Hepatocyte (in vitro differentiated cells): Measurements from ENCODE around the gene DIAPH3. TPM values are rescaled to one million over a fixed set of nuclear protein-coding genes. Genes with fewer than 3 reads are reported as not detected.

ENCODE experiments used
- DNase-seq: peaks from one replicate; pipeline ENCODE4 v3.0.0-alpha.2; 2016; ENCODE audit warnings: low spot score
- H2AFZ ChIP-seq: fragments of 200-600 bp; sonication (generic); 2 replicates; pipeline ENCODE4 v1.6.0; 2016; ENCODE audit warnings: antibody characterized with exemption, mild to moderate bottlenecking
- H3K27ac ChIP-seq: fragments of 200-600 bp; sonication (generic); 2 replicates; pipeline ENCODE4 v1.5.1; 2016; ENCODE audit warnings: mild to moderate bottlenecking
- H3K27me3 ChIP-seq: fragments of 200-600 bp; sonication (generic); 2 replicates; pipeline ENCODE4 v1.6.1; 2016
- H3K36me3 ChIP-seq: fragments of 200-600 bp; sonication (generic); replicated peaks from 2 replicates; pipeline ENCODE4 v1.5.1; 2016; ENCODE audit warnings: low read depth; ENCODE audit not compliant: insufficient read depth
- H3K4me1 ChIP-seq: fragments of 200-600 bp; sonication (generic); 2 replicates; pipeline ENCODE4 v1.5.1; 2016; ENCODE audit warnings: mild to moderate bottlenecking, moderate library complexity; ENCODE audit not compliant: insufficient read depth
- H3K4me2 ChIP-seq: fragments of 200-600 bp; sonication (generic); 2 replicates; pipeline ENCODE4 v1.6.0; 2016
- H3K4me3 ChIP-seq: fragments of 200-600 bp; sonication (generic); 2 replicates; pipeline ENCODE4 v1.5.1; 2016; ENCODE audit warnings: mild to moderate bottlenecking
- H3K79me2 ChIP-seq: fragments of 200-600 bp; sonication (generic); 2 replicates; pipeline ENCODE4 v1.6.0; 2017; ENCODE audit warnings: mild to moderate bottlenecking
- H3K9me2 ChIP-seq: fragments of 200-600 bp; sonication (generic); replicated peaks from 2 replicates; pipeline ENCODE4 v1.6.0; 2017; ENCODE audit warnings: mild to moderate bottlenecking; ENCODE audit not compliant: insufficient read depth
- H3K9me3 ChIP-seq: fragments of 200-600 bp; sonication (generic); 2 replicates; pipeline ENCODE4 v1.5.1; 2016; ENCODE audit warnings: low read depth, mild to moderate bottlenecking
- H4K20me1 ChIP-seq: fragments of 200-600 bp; sonication (generic); 2 replicates; pipeline ENCODE4 v1.6.0; 2016; ENCODE audit warnings: mild to moderate bottlenecking; ENCODE audit not compliant: insufficient read depth, poor library complexity, severe bottlenecking
- EZH2 ChIP-seq: fragments of 200-600 bp; sonication (generic); IDR thresholded peaks from 2 replicates; pipeline ENCODE4 v1.6.1; 2016; ENCODE audit warnings: antibody characterized with exemption, mild to moderate bottlenecking, borderline replicate concordance
- EZH2phosphoT487 ChIP-seq: fragments of 200-600 bp; sonication (generic); IDR thresholded peaks from one replicate; pipeline ENCODE4 v1.6.1; 2018; ENCODE audit warnings: antibody characterized with exemption, mild to moderate bottlenecking, low read depth, moderate library complexity; ENCODE audit not compliant: unreplicated experiment, severe bottlenecking
- WGBS: methylation state at CpG from one replicate; pipeline ENCODE4 v1.1.6; 2016; ENCODE audit warnings: low lambda C conversion rate; ENCODE audit errors: missing lambda C conversion rate; 5-methylcytosine and 5-hydroxymethylcytosine counted together
- polyA plus RNA-seq: library from polyadenylated mRNA; unstranded; fragments of >200 nt; fragmentation: Nextera tagmentation; extraction: Ambion mirVana; gene quantifications from 2 replicates; pipeline ENCODE4 v1.2.1, GENCODE V29; 2016
- total RNA-seq: library from RNA; depleted of rRNA; stranded (reverse); fragments of >200 nt; gene quantifications from 2 replicates; pipeline ENCODE4 v1.2.3, GENCODE V29; 2014
- TF ChIP-seq, protein P1 (sequence below): fragments of 200-600 bp; sonication (generic); IDR thresholded peaks from 2 replicates; pipeline ENCODE4 v1.5.1; 2016; ENCODE audit warnings: antibody characterized with exemption, mild to moderate bottlenecking; ENCODE audit not compliant: poor library complexity

The DIAPH3 gene
- total and polyA plus RNA-seq, 2 experiments from 2014 or later = 4.7 to 7.9 TPM

GRCh38 chr13:59978862-59979261 lies 184.9 kb downstream of the DIAPH3 start:
- H3K79me2 ChIP-seq = no peaks in the 10 kb centered on the region
- H3K36me3 ChIP-seq = no peaks in the 10 kb centered on the region
- no peaks in the 10 kb centered on the region for H3K27me3 ChIP-seq
- H3K27ac ChIP-seq = no peak overlapping the region
- no peak for TF ChIP-seq EZH2
- TF ChIP-seq, protein P1, sequence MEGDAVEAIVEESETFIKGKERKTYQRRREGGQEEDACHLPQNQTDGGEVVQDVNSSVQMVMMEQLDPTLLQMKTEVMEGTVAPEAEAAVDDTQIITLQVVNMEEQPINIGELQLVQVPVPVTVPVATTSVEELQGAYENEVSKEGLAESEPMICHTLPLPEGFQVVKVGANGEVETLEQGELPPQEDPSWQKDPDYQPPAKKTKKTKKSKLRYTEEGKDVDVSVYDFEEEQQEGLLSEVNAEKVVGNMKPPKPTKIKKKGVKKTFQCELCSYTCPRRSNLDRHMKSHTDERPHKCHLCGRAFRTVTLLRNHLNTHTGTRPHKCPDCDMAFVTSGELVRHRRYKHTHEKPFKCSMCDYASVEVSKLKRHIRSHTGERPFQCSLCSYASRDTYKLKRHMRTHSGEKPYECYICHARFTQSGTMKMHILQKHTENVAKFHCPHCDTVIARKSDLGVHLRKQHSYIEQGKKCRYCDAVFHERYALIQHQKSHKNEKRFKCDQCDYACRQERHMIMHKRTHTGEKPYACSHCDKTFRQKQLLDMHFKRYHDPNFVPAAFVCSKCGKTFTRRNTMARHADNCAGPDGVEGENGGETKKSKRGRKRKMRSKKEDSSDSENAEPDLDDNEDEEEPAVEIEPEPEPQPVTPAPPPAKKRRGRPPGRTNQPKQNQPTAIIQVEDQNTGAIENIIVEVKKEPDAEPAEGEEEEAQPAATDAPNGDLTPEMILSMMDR = no peak
- no peak for TF ChIP-seq EZH2phosphoT487
- H3K4me1 ChIP-seq = no peaks in the 10 kb centered on the region
- H3K9me3 ChIP-seq = no peaks in the 10 kb centered on the region
- no peaks in the 10 kb centered on the region for H4K20me1 ChIP-seq
- no peak for DNase-seq
- H3K9me2 ChIP-seq = no peaks in the 10 kb centered on the region
- no peak overlapping the region for H3K4me2 ChIP-seq
- no peak overlapping the region for H3K4me3 ChIP-seq
- no peak overlapping the region for H2AFZ ChIP-seq

- TF ChIP-seq EZH2 = no peak
- no peak for TF ChIP-seq EZH2phosphoT487
- TF ChIP-seq, protein P1 = no peak
- WGBS = 89% methylated on average over 3 of the region's 3 CpGs
- Histone ChIP-seq H3K79me2 (no peaks in the 10 kb centered on the region), H3K27ac (no peak overlapping the region), H3K4me1 (no peaks in the 10 kb centered on the region), H3K9me2 (no peaks in the 10 kb centered on the region), H4K20me1 (no peaks in the 10 kb centered on the region), H3K36me3 (no peaks in the 10 kb centered on the region), H3K27me3 (no peaks in the 10 kb centered on the region), H3K4me3 (no peak overlapping the region), H3K4me2 (no peak overlapping the region), H2AFZ (no peak overlapping the region), H3K9me3 (no peaks in the 10 kb centered on the region)
- DNase-seq = no peak
Measured at GRCh38 chr13:59976856-59977255, 186.9 kb downstream of the DIAPH3 start.

GRCh38 chr13:59975807-59976435 lies 187.8 kb downstream of the DIAPH3 start:
- TF ChIP-seq, protein P1 = no peak
- TF ChIP-seq EZH2 (no peak), EZH2phosphoT487 (no peak)
- Histone ChIP-seq H3K4me3 (no peak overlapping the region), H3K27ac (no peak overlapping the region), H3K4me2 (no peak overlapping the region), H3K9me2 (no peaks in the 10 kb centered on the region), H3K36me3 (no peaks in the 10 kb centered on the region), H2AFZ (no peak overlapping the region), H3K27me3 (no peaks in the 10 kb centered on the region), H3K9me3 (no peaks in the 10 kb centered on the region), H3K4me1 (no peaks in the 10 kb centered on the region), H4K20me1 (no peaks in the 10 kb centered on the region), H3K79me2 (no peaks in the 10 kb centered on the region)
- no peak for DNase-seq
- WGBS = 83% methylated on average over 6 of the region's 6 CpGs

- DNase-seq = no peak
- TF ChIP-seq EZH2phosphoT487 = no peak
- TF ChIP-seq EZH2 = no peak
- TF ChIP-seq, protein P1 = no peak
- H3K4me1 ChIP-seq = no peaks in the 10 kb centered on the region
- no peak overlapping the region for H3K27ac ChIP-seq
- 89% methylated on average over 3 of the region's 3 CpGs for WGBS
- no peak overlapping the region for H3K4me3 ChIP-seq
- H3K79me2 ChIP-seq = no peaks in the 10 kb centered on the region
- no peak overlapping the region for H3K4me2 ChIP-seq
- no peaks in the 10 kb centered on the region for H3K36me3 ChIP-seq
- H3K9me3 ChIP-seq = no peaks in the 10 kb centered on the region
- no peaks in the 10 kb centered on the region for H3K9me2 ChIP-seq
- no peak overlapping the region for H2AFZ ChIP-seq
- H3K27me3 ChIP-seq = no peaks in the 10 kb centered on the region
- no peaks in the 10 kb centered on the region for H4K20me1 ChIP-seq
Measured at GRCh38 chr13:59970847-59971246, 192.9 kb downstream of the DIAPH3 start.
